ENCODE data around the gene NUP214.
"Not testable (repeated sequence)": the region's sequence is repeated elsewhere in the genome, so short reads cannot be mapped to it uniquely, and the experiment has no call there.

NUP214 gene

GRCh38 chr9:131235480-131235851 is 110.1 kb downstream of the NUP214 start:
- DNase-seq, result no peak

GRCh38 chr9:131236161-131236560 is 110.8 kb downstream of the NUP214 start:
- no peak for DNase-seq

DNA sequence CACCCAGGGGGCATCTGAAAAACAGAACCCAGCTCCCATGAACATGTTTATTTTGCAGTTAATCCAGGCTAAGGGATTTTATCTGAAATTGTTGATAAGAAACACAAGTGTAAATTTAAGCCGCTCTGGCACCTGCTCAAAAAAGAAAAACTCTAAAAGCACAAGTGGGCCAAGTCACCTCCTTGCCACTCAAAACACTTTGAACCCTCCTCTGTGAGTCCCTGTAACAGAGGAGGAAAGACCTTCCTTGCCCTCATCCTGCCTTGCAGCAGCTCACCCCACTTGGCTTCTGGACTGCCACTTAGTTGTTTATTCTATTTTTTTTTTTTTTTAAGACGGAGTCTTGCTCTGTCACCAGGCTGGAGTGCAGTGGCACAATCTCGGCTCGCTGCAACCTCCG is 111.4 kb downstream of the NUP214 start:
- no peak for DNase-seq

DNA sequence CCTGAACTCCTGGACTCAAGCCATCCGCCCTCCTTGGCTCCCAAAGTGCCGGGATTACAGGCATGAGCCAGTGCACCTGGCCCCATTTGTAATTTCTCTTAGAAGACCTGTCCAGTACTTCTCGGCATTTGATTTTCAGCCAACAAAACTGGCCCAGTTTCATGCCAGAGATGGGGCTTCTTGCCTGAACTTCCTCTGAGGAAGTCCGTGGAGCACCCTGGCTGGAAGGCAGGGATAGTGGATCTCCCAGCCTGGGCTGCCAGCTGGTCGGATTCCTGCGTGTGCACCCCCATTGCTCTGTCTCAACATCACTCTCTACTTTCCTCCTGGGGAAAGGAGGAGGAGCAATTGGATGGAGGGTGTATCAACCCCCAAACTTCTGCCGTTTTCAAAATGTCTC is 111.9 kb downstream of the NUP214 start:
- DNase-seq, result no peak

DNA sequence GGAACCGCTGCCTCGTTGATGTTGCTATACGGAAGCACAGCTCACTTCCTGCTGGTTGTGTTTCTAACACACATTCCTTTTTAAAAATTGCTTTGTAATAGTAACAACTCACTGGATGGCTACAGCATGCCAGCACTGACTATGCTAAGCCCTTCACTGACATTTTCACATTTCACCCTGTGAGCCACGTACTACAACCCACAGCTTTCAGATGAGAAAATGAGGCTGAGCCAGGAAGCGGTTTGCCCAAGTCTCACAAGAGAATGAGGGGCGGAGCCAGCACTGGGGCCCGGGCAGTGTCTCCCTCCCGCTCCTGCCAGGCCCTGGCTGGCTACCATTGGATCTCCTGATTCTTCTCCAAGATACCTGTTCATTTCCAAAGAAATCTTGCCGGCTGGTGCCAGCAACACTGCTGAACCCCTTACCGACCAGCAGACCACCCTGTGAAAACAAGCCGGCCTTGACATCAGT is 112.6 kb downstream of the NUP214 start:
- DNase-seq, result peak; percentile 78 to 86 (median 80)

DNA sequence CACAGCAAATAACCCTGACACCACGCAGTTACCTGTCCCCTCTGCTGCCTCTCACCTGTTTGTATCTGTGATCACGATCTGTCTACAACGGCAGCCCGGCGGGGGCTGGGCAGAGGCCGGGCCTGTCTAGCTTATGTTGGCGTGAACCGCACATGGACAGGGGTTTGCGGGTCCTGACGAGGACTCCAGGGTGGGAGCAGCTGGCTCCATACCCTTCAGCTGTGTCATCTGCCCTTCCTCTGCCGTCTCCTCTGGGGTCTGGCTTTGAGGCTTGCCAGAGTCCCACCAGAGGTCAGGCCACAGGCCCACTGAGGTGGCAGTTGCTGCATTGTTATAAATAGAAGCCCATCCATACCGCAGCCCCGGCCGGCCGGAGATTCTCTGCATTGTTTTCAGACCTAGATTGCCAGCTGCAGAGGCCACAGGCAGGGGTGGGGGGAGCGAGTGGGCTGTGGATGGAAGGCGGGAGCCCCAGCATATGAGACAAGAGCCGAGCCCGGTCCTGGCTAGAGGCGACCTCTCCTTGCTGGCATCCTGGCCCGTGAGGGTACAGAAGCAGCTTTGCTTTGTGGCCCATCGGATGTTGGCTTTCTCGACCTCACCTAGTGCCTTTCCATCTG is 113.1 kb downstream of the NUP214 start:
- no peak for DNase-seq

- DNase-seq, result no peak
Observed at GRCh38 chr9:131239161-131239975, 114.0 kb downstream of the NUP214 start.

- DNase-seq, result no peak
Observed at GRCh38 chr9:131240047-131240921, 114.9 kb downstream of the NUP214 start.

- DNase-seq, result not testable (repeated sequence)
Observed at GRCh38 chr9:131244331-131244730, 118.9 kb downstream of the NUP214 start.

GRCh38 chr9:131246618-131247017 is 121.2 kb downstream of the NUP214 start:
- DNase-seq, result no peak

- DNase-seq, result peak in 1 of 3 donors; percentile 31
Observed at GRCh38 chr9:131252120-131252519, 126.7 kb downstream of the NUP214 start.

DNA sequence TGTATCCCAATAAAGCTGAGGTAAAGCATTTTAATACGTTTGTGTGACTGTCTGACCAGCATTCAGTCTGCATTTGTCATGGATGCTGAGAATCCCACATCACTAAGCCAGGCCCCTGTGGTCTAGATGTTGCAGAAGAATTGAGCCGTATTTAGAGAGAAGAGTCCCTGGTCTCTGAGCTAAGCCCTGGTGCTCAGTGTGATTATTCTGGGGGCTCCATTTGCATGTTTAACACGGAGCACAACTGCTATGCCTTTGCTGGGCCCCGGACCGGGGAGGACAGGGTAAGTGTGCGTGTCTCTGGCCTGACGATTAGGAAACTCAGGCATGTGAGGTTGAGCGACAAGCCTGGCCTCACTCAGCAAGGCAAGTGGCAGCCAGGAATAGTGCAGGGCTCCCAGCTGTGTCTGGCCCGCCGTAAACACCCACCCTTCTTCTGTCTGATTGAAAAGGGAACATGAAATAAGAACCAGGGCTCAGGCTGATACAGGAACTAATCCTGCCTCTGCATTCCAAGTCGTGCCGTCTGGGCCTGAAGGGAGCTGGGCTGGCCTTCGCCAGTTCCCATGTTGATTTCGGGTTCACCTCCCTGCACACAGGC is 128.6 kb downstream of the NUP214 start:
- peak; percentile 86 to 87 (median 86) for DNase-seq

- DNase-seq, result peak in 1 of 3 donors; percentile 18
Observed at GRCh38 chr9:131254626-131255025, 129.2 kb downstream of the NUP214 start.

GRCh38 chr9:131255676-131256197 is 130.4 kb downstream of the NUP214 start:
- peak in 1 of 3 donors; percentile 49 for DNase-seq

- no peak for DNase-seq
Observed at GRCh38 chr9:131257266-131258025, 132.1 kb downstream of the NUP214 start.

DNA sequence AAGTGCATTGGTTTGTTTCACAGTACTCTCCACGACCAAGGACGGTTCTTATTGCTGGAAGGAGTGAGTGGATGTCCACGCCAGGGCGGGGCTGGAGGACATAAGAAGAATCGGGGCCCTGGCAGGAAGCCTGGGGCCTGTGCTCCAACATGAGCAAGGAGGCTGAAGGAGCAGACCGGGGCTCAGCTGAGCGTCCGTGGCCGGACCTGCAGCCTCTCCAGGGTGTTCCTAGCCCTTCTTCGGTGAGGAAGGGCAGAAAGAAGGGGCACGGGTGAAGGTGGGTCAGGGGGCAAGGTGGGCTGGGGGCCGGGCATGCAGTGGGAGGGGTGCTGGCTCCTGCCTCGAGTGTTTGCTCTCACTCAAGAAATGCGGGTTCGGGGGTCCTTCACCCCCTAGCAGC is 132.8 kb downstream of the NUP214 start:
- DNase-seq, result no peak

- DNase-seq, result no peak
Observed at GRCh38 chr9:131258698-131259431, 133.5 kb downstream of the NUP214 start.

- no peak for DNase-seq
Observed at GRCh38 chr9:131259432-131259898, 134.1 kb downstream of the NUP214 start.

DNA sequence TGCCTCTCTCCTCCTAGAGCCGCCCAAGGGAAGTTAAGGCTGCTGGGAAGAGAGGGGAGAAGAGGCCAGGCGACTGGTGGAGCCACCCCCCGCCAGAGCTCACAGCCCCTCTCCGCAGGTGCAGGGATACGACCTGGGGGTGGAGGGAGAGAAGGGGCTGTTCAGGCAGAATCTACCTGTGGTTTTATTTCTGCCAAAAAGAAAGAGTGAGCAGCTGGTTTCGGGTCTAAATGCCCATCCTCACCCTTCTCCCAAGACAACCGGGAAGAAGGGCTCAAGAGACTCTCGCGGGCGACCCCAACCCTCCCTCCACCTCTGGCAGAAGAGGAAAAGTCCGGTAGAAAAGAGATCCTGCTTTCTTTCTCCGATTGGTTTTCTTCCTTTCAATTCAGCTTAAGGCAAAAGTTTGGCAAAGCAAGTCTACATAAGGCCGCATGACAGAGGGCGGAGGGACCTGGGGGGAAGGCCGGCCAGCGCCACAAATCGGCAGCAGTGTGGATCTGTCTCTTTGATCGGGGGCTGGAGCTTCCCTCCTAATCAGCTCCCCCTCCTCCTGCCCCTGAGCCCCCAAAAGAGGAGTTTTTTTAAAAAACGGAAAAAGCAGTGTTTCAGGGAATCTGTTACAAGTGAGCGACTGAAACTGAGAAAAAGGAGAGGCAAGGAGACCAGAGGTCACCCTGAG is 134.7 kb downstream of the NUP214 start:
- no peak for DNase-seq

DNA sequence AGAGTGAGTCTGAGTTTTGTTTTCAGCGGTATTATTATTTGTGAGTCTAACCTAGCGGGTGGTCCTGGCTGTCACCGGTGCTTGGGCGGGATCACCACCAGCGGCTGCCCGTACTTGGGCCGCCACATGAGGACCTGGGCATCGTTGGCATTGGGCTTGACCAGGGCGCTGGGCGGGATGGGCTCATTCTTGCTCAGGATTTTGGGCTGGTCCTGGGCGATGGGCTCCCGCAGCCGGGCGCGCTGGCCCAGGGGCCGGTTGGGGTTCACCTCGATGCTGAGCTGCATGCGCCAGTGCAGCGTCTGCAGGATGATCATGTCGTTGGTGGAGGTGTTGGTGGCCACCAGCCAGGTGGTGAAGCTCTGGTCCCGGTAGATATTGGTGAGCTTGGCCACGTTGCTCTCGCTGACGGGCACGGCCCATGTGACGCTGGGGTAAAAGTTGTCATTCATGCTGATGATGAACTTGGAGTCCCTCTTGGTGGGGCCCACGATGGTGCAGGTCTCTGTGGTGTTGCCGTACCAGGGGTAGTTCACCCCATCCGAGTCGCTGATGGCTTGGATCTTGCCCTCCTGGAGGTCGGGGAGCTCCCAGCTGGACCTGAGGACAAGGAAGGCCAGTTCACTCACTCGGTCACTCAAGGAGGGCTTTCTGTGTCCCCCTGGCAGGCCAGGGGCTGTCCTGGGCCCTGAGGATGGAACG is 135.5 kb downstream of the NUP214 start:
- no peak for DNase-seq

Measured in suppressor macrophage treated with lipopolysaccharide for 1 hour (primary cell).